Fibroblast of skin of right quadriceps (primary cell): ENCODE results near the gene FBXO36.
A peak's percentile ranks its signal among the peaks of the same experiment; 100 is the strongest.

Experiments
- DNase-seq: peaks from one replicate; pipeline ENCODE4 v3.0.0-alpha.2; 2013

The FBXO36 gene

DNA sequence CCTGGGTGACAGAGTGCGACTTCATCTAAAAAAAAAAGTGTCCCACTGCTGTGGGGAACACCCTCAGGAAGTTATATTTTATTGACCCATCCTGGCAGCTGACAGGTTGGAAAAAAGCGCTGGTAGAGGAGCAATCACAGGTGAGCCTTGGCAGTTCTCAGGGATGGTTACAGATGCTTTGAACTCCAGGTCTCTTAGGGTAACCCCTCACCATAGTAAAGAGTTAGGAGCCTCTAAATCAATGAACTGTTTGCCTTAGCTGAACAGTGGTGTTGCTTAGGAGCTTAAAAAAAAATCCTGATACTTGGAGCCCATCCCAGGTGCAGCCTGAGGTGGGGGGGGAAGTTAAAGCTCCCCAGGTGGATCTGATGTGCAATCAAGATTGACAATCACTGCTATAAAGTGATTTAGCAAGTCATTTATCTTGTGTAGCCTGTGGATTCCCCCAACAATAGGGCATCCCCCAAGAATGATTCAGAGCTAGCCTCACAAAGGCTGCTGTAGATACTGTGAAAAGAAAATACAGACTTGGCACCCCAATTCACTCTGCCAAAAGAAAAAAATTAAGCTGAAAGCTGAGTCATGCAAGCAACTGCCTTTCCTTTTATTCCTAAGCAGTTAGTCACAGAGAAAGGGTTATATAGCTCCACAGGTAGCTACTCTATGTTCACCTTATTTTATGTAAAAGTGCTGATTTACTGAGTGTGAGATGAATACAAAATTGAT, 131.6 kb downstream of the FBXO36 start:
- peak; percentile 46 for DNase-seq

DNA sequence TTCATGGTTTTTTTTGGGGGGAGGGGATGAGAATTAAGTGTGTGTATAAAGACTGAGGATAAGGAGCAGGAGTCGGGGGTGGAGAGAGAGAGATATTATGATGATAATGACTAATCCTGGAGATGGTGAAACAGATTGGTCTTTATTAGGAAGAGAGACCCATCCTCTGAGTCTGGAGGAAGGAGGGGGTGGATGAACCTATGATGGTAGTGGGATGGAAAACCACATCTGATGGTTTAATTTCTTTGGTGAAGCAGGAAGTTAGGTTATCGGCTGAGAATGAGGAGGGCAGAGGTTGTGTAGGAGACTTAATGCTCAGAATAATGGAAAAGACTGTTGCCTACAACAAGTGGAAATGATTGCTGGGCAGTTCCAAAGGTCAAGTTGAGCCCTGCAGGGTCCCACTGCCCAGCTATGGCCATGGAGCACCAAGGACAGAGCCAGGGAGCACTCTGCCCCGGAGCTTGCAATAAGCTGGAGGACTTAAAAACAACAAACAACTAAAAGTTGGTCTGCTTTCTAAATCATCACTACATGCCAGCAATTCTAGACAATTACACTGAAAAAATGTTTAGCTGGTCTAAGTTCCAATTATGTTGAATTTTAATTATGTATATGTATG, 138.5 kb downstream of the FBXO36 start:
- no peak for DNase-seq
